H1 (cell line): ENCODE measurements around the gene NREP. TPM values are rescaled to one million over a fixed set of nuclear protein-coding genes. Genes with fewer than 3 reads are reported as not detected.

ENCODE experiments used
- CTCF ChIA-PET: fragments of 300-600 bp; sonication (Branson Sonifier 250); formaldehyde crosslinking; loops from one replicate; lab custom pipeline; 2021; ENCODE audit not compliant: partially characterized antibody; lab: Charles Lee
- POLR2A ChIA-PET: fragments of 300-600 bp; sonication (Branson Sonifier 250); formaldehyde crosslinking; loops from one replicate; lab custom pipeline; 2021; ENCODE audit warnings: inconsistent platforms; ENCODE audit not compliant: partially characterized antibody; lab: Charles Lee
- DNase-seq, 2 experiments: peaks; one replicate each; pipeline versions ENCODE4 v3.0.0 to v3.0.0-alpha.2; 2010 to 2022; ENCODE audit warnings: low spot score in 2 of 2, low read depth in 1 of 2, mixed read lengths in 1 of 2
- FAIRE-seq: peaks from 2 replicates; lab custom pipeline; 2011; peaks lifted over from hg19 to GRCh38; lab: Jason Lieb, UNC
- H2AFZ ChIP-seq: 2 replicates; pipeline ENCODE4 v1.8.1; 2012; ENCODE audit warnings: low read length, inconsistent platforms
- H2AK5ac ChIP-seq: 2 replicates; pipeline ENCODE4 v1.6.1; 2013; ENCODE audit warnings: low read depth, low read length
- H2BK120ac ChIP-seq: replicated peaks from 2 replicates; pipeline ENCODE3; 2013; ENCODE audit warnings: low read depth, low read length, inconsistent platforms
- H2BK12ac ChIP-seq: 2 replicates; pipeline ENCODE4 v1.6.1; 2013; ENCODE audit warnings: low read depth, low read length
- H2BK15ac ChIP-seq: 2 replicates; pipeline ENCODE4 v1.6.1; 2013; ENCODE audit warnings: low read length
- H2BK20ac ChIP-seq: 2 replicates; pipeline ENCODE4 v1.6.1; 2013; ENCODE audit warnings: low read length
- H2BK5ac ChIP-seq: 2 replicates; pipeline ENCODE4 v1.6.1; 2013; ENCODE audit warnings: low read depth, low read length
- H3K14ac ChIP-seq: 2 replicates; pipeline ENCODE4 v1.6.1; 2013; ENCODE audit warnings: inconsistent platforms; ENCODE audit not compliant: insufficient read length
- H3K18ac ChIP-seq: 2 replicates; pipeline ENCODE4 v1.6.1; 2013; ENCODE audit warnings: low read length; ENCODE audit errors: extremely low read depth
- H3K23ac ChIP-seq: 2 replicates; pipeline ENCODE4 v1.6.1; 2013; ENCODE audit warnings: inconsistent platforms; ENCODE audit not compliant: insufficient read length
- H3K23me2 ChIP-seq: 2 replicates; pipeline ENCODE4 v1.6.1; 2013; ENCODE audit warnings: low read depth, low read length
- H3K27ac ChIP-seq: 2 replicates; pipeline ENCODE4 v1.6.1; 2011; ENCODE audit warnings: low read depth, low read length, inconsistent platforms
- H3K27me3 ChIP-seq, 4 experiments: replicated peaks in 1 of 4; 1 replicate in 1 of 4; 2 replicates in 3 of 4; pipeline versions ENCODE4 v1.6.1 to v1.8.1; 2011 to 2013; ENCODE audit warnings: low read length in 3 of 4, mild to moderate bottlenecking in 3 of 4, inconsistent platforms in 2 of 4, mixed read lengths in 2 of 4, moderate library complexity in 1 of 4; ENCODE audit not compliant: control insufficient read depth in 3 of 4, insufficient read depth in 3 of 4; ENCODE audit errors: extremely low read depth in 1 of 4
- H3K36me3 ChIP-seq, 4 experiments: 2 replicates each; pipeline versions ENCODE4 v1.6.1 to v1.8.1; 2011 to 2013; ENCODE audit warnings: mild to moderate bottlenecking in 4 of 4, low read length in 3 of 4, moderate library complexity in 2 of 4, control low read depth in 1 of 4, inconsistent platforms in 1 of 4; ENCODE audit not compliant: insufficient read depth in 4 of 4, control insufficient read depth in 2 of 4
- H3K4ac ChIP-seq: replicated peaks from 2 replicates; pipeline ENCODE3; 2013; ENCODE audit warnings: low read length, low read depth, mixed read lengths, inconsistent platforms; ENCODE audit not compliant: insufficient read length
- H3K4me1 ChIP-seq, 4 experiments: replicated peaks in 1 of 4; 1 replicate in 1 of 4; 2 replicates in 3 of 4; pipeline versions ENCODE4 v1.6.1 to v1.8.1; 2011 to 2013; ENCODE audit warnings: low read length in 3 of 4, inconsistent platforms in 2 of 4, mixed read lengths in 1 of 4; ENCODE audit not compliant: insufficient read depth in 4 of 4, control insufficient read depth in 3 of 4
- H3K4me2 ChIP-seq, 2 experiments: 2 replicates each; pipeline versions ENCODE4 v1.6.1 to v1.8.1; 2011 to 2013; ENCODE audit warnings: low read depth in 2 of 2, low read length in 2 of 2, control low read depth in 1 of 2, inconsistent platforms in 1 of 2, mild to moderate bottlenecking in 1 of 2; ENCODE audit not compliant: insufficient read depth in 1 of 2
- H3K4me3 ChIP-seq, 4 experiments: fragments of 200-600, 300-600 bp in 1 of 4; sonication (generic), shearing (Covaris generic), sonication (Bioruptor Twin) in 1 of 4; 2 replicates each; pipeline versions ENCODE4 v1.5.1 to v1.8.1; 2011 to 2016; ENCODE audit warnings: low read length in 4 of 4, low read depth in 3 of 4, control low read depth in 2 of 4, inconsistent platforms in 2 of 4, mild to moderate bottlenecking in 2 of 4, mixed read lengths in 1 of 4, moderate library complexity in 1 of 4; ENCODE audit not compliant: insufficient read depth in 2 of 4; ENCODE audit errors: extremely low read depth in 1 of 4
- H3K56ac ChIP-seq: replicated peaks from 2 replicates; pipeline ENCODE3; 2013; ENCODE audit warnings: low read depth, mild to moderate bottlenecking, mixed read lengths, low read length, inconsistent platforms; ENCODE audit not compliant: insufficient read length
- H3K79me1 ChIP-seq: 2 replicates; pipeline ENCODE4 v1.6.1; 2013; ENCODE audit warnings: low read depth, low read length, control low read depth
- H3K79me2 ChIP-seq, 2 experiments: 2 replicates each; pipeline versions ENCODE4 v1.6.1 to v1.8.1; 2012 to 2013; ENCODE audit warnings: low read length in 2 of 2, mild to moderate bottlenecking in 2 of 2, inconsistent platforms in 1 of 2; ENCODE audit not compliant: insufficient read depth in 2 of 2, control insufficient read depth in 1 of 2
- H3K9ac ChIP-seq, 4 experiments: replicated peaks in 1 of 4; 1 replicate in 1 of 4; 2 replicates in 3 of 4; pipeline versions ENCODE4 v1.6.1 to v1.8.1; 2011 to 2013; ENCODE audit warnings: low read depth in 3 of 4, low read length in 3 of 4, control low read depth in 2 of 4, mild to moderate bottlenecking in 2 of 4, moderate library complexity in 2 of 4, inconsistent platforms in 1 of 4; ENCODE audit errors: extremely low read depth in 1 of 4
- H3K9me3 ChIP-seq, 2 experiments: 2 replicates each; pipeline versions ENCODE4 v1.6.1 to v1.8.1; 2012 to 2013; ENCODE audit warnings: mild to moderate bottlenecking in 2 of 2, moderate library complexity in 2 of 2, control low read depth in 1 of 2, inconsistent platforms in 1 of 2, low read depth in 1 of 2, low read length in 1 of 2, mixed read lengths in 1 of 2; ENCODE audit not compliant: insufficient read depth in 2 of 2
- H4K20me1 ChIP-seq, 2 experiments: replicated peaks in 1 of 2; 2 replicates each; pipeline versions ENCODE3 to v1.8.1; 2011 to 2013; ENCODE audit warnings: inconsistent platforms in 2 of 2, low read length in 2 of 2, mild to moderate bottlenecking in 1 of 2; ENCODE audit not compliant: insufficient read depth in 2 of 2, control insufficient read depth in 1 of 2
- H4K5ac ChIP-seq: 2 replicates; pipeline ENCODE4 v1.6.1; 2013; ENCODE audit warnings: low read length, low read depth, mixed read lengths, inconsistent platforms; ENCODE audit not compliant: insufficient read length
- H4K8ac ChIP-seq: 2 replicates; pipeline ENCODE4 v1.8.0; 2013; ENCODE audit warnings: mild to moderate bottlenecking, moderate library complexity, low read length, inconsistent platforms; ENCODE audit not compliant: insufficient read depth; ENCODE audit errors: extremely low read depth
- H4K91ac ChIP-seq: replicated peaks from 2 replicates; pipeline ENCODE3; 2013; ENCODE audit warnings: low read length, mixed read lengths, inconsistent platforms; ENCODE audit not compliant: insufficient read length
- CBX5 ChIP-seq: fragments of 300-800, 300-1000 bp; sonication (generic); IDR thresholded peaks from 2 replicates; pipeline ENCODE4 v1.7.1; 2016; ENCODE audit warnings: antibody characterized with exemption, low read length, low read depth
- CEBPB ChIP-seq: IDR thresholded peaks from 2 replicates; pipeline ENCODE4 v1.6.1; 2012; ENCODE audit warnings: low read depth, low read length
- EZH2 ChIP-seq: fragments of 200-600 bp; sonication (generic); IDR thresholded peaks from 2 replicates; pipeline ENCODE4 v1.7.1; 2012; ENCODE audit warnings: low read depth, mild to moderate bottlenecking, moderate library complexity, low read length, inconsistent platforms; ENCODE audit not compliant: severe bottlenecking
- GABPA ChIP-seq: IDR thresholded peaks from 2 replicates; pipeline ENCODE4 v1.6.1; 2011; ENCODE audit warnings: mild to moderate bottlenecking, low read length, moderate library complexity, borderline replicate concordance; ENCODE audit not compliant: insufficient read depth
- GTF2F1 ChIP-seq: IDR thresholded peaks from 2 replicates; pipeline ENCODE4 v1.6.1; 2012; ENCODE audit warnings: low read depth, low read length, improper control_type of control experiment, borderline replicate concordance
- MAFK ChIP-seq: IDR thresholded peaks from 2 replicates; pipeline ENCODE4 v1.6.1; 2012; ENCODE audit warnings: low read depth, mild to moderate bottlenecking, improper control_type of control experiment, low read length
- POU5F1 ChIP-seq: IDR thresholded peaks from 2 replicates; pipeline ENCODE4 v1.6.1; 2011; ENCODE audit warnings: low read depth, mild to moderate bottlenecking, low read length, moderate library complexity
- SIRT6 ChIP-seq: IDR thresholded peaks from one replicate; pipeline ENCODE4 v1.7.1; 2012; ENCODE audit warnings: low read length, inconsistent platforms
- SUZ12 ChIP-seq: fragments of 200-600 bp; sonication (generic); IDR thresholded peaks from 2 replicates; pipeline ENCODE4 v1.6.1; 2012; ENCODE audit warnings: mild to moderate bottlenecking, inconsistent platforms, low read length, moderate library complexity, mixed read lengths
- ZNF274 ChIP-seq: IDR thresholded peaks from 2 replicates; pipeline ENCODE4 v1.7.0; 2012; ENCODE audit warnings: low read length, borderline replicate concordance; ENCODE audit errors: extremely low read depth
- WGBS, 2 experiments: shearing (Covaris generic) in 1 of 2; methylation state at CpG; one replicate each; pipeline versions ENCODE4 v1.1.6 to v1.1.7; 2013 to 2015; ENCODE audit warnings: low lambda C conversion rate in 2 of 2, mixed read lengths in 2 of 2, inconsistent platforms in 1 of 2, low coverage in 1 of 2, missing lambda C conversion rate in 1 of 2; ENCODE audit not compliant: insufficient replicate concordance in 2 of 2, insufficient coverage in 1 of 2, insufficient read length in 1 of 2; ENCODE audit errors: extremely low coverage in 1 of 2, missing lambda C conversion rate in 1 of 2; 5-methylcytosine and 5-hydroxymethylcytosine counted together
- polyA plus RNA-seq, 7 experiments: library from polyadenylated mRNA; depleted of rRNA in 3 of 7; stranded (reverse) in 5 of 7; unstranded in 2 of 7; fragments of >200 nt in 5 of 7; fragments of 200-250 nt in 2 of 7; gene quantifications; 1 replicate in 5 of 7; 2 replicates in 1 of 7; 4 replicates in 1 of 7; pipeline versions ENCODE4 v1.2.1 to v1.2.3, GENCODE V29; 2011 to 2013; ENCODE audit warnings: missing spikeins in 2 of 7, mixed read lengths in 2 of 7
- total RNA-seq: library from RNA; stranded (reverse); fragmentation: NEBNext Ultra II Directional; extraction: Animal tissue kit (Norgen Biotek cat#: 25700); gene quantifications from 2 replicates; pipeline ENCODE4 v1.2.1, GENCODE V29; 2021
- TF ChIP-seq, protein P1 (sequence below): IDR thresholded peaks from 2 replicates; pipeline ENCODE4 v1.6.1; 2012; ENCODE audit warnings: low read length, inconsistent platforms

NREP gene
- total and polyA plus RNA-seq, 2 of the 8 experiments (the other 6 are each of a cell fraction or from before 2014, with no cell fraction given) = 254 to 301 TPM

GRCh38 chr5:111753884-111754589 is 3.0 kb downstream of the NREP start:
- Histone ChIP-seq H2AFZ (no peak overlapping the region), H3K14ac (no peak overlapping the region), H4K8ac (no peak overlapping the region), H3K79me1 (no peaks in the 10 kb centered on the region), H3K4me1 (peaks cover 0 to 9% (median 5%) of the 10 kb centered on the region in 4 experiments; a peak in 4 of 7 replicates), H4K5ac (no peak overlapping the region), H3K9me3 (no peaks in the 10 kb centered on the region), H3K4me2 (peak overlapping the region in 1 of 2 experiments; percentile 19; a peak in 1 of 4 replicates), H4K20me1 (peaks cover 0 to 3% of the 10 kb centered on the region in 2 experiments), H3K4ac (no peak overlapping the region), H3K79me2 (peaks cover 0 to 77% of the 10 kb centered on the region in 2 experiments; a peak in 3 of 4 replicates), H2BK15ac (no peak overlapping the region), H3K56ac (no peak overlapping the region), H3K27ac (no peak overlapping the region), H2BK20ac (no peak overlapping the region), H3K9ac (no peak overlapping the region), H2BK120ac (no peak overlapping the region), H3K23ac (no peak overlapping the region), H3K27me3 (no peaks in the 10 kb centered on the region), H3K4me3 (no peak overlapping the region), H2AK5ac (no peak overlapping the region), H4K91ac (no peak overlapping the region), H2BK5ac (no peak overlapping the region), H3K36me3 (peaks cover 0 to 23% (median 3%) of the 10 kb centered on the region in 4 experiments; a peak in 5 of 8 replicates), H3K18ac (no peak overlapping the region), H3K23me2 (peaks cover 4% of the 10 kb centered on the region), H2BK12ac (no peak overlapping the region)
- TF ChIP-seq GABPA (no peak), SUZ12 (no peak), EZH2 (no peak), POU5F1 (no peak), SIRT6 (no peak), ZNF274 (no peak), MAFK (no peak), GTF2F1 (no peak), CBX5 (no peak), CEBPB (no peak)
- TF ChIP-seq, protein P1, sequence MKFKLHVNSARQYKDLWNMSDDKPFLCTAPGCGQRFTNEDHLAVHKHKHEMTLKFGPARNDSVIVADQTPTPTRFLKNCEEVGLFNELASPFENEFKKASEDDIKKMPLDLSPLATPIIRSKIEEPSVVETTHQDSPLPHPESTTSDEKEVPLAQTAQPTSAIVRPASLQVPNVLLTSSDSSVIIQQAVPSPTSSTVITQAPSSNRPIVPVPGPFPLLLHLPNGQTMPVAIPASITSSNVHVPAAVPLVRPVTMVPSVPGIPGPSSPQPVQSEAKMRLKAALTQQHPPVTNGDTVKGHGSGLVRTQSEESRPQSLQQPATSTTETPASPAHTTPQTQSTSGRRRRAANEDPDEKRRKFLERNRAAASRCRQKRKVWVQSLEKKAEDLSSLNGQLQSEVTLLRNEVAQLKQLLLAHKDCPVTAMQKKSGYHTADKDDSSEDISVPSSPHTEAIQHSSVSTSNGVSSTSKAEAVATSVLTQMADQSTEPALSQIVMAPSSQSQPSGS = no peak
- POLR2A ChIA-PET = interaction anchor here (0.6 to 2.6 kb wide), 5 partner anchors 10 to 241 kb away, joined by 3 to 15 read pairs (median 4); no protein-coding TSS in a partner anchor
- WGBS, 2 experiments = 87% methylated on average over 3 of the region's 3 CpGs; no CpG with 5 or more reads in 1 of the 2 experiments
- FAIRE-seq (no peak), DNase-seq (no peak)
- CTCF ChIA-PET = interaction anchor here (1.2 to 2.1 kb wide), 4 partner anchors 18 to 204 kb away, joined by 3 to 8 read pairs (median 5); no protein-coding TSS in a partner anchor
